ENCODE data around the gene SIDT2. TPM values are rescaled to one million over a fixed set of nuclear protein-coding genes. Genes with fewer than 3 reads are reported as not detected.

The SIDT2 gene
- total RNA-seq, 2 donors from 2014 or later = 39.3 to 43.0 TPM

DNA sequence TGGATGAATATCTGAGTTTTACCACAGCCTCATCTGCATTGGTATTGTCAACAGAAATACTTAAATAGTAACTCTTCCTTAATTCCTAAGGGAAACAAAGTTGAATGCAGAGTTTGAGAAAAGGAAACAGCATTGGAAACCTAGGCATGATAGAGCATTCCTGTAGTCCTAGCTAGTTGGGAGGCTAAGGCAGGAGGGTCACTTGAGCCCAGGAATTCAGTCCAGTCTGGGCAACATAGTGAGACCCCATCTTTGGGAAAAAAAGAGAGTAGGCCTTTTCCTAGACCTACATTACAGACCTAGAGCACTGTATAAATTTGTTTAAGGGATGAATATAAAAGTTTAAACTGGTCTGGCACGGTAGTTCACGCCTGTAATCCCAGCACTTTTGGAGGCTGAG, 21.0 kb upstream of the SIDT2 start:
- Mint-ChIP-seq H3K36me3 (ENCODE audit: low read depth) (peaks cover 76% of the 10 kb centered on the region), H3K4me3 (no peak overlapping the region), H3K9me3 (no peaks in the 10 kb centered on the region), H3K27ac (no peak overlapping the region), H3K4me1 (peaks cover 8% of the 10 kb centered on the region), H3K27me3 (ENCODE audit: insufficient read depth) (no peaks in the 10 kb centered on the region)
- Histone ChIP-seq H3K4me1 (ENCODE audit: control insufficient read depth, insufficient read depth, low read length) (no peaks in the 10 kb centered on the region), H3K36me3 (ENCODE audit: control insufficient read depth, insufficient read depth, low read length) (peaks cover 80% of the 10 kb centered on the region), H3K9ac (ENCODE audit: extremely low read depth, low read length, poor library complexity, severe bottlenecking) (no peak overlapping the region), H3K27me3 (ENCODE audit: control insufficient read depth, insufficient read depth, low read length, poor library complexity, severe bottlenecking) (no peaks in the 10 kb centered on the region), H3K4me3 (ENCODE audit: low read length) (no peak overlapping the region), H3K27ac (ENCODE audit: low read depth, low read length) (no peak overlapping the region), H3K9me3 (ENCODE audit: control insufficient read depth, low read length) (no peaks in the 10 kb centered on the region)
- 89% methylated on average over 2 of the region's 2 CpGs; no CpG with 5 or more reads in 1 of the 2 experiments for WGBS, 2 experiments (ENCODE audit: insufficient coverage in 1 of 2, insufficient read length in 1 of 2)
- TF ChIP-seq, protein P1, sequence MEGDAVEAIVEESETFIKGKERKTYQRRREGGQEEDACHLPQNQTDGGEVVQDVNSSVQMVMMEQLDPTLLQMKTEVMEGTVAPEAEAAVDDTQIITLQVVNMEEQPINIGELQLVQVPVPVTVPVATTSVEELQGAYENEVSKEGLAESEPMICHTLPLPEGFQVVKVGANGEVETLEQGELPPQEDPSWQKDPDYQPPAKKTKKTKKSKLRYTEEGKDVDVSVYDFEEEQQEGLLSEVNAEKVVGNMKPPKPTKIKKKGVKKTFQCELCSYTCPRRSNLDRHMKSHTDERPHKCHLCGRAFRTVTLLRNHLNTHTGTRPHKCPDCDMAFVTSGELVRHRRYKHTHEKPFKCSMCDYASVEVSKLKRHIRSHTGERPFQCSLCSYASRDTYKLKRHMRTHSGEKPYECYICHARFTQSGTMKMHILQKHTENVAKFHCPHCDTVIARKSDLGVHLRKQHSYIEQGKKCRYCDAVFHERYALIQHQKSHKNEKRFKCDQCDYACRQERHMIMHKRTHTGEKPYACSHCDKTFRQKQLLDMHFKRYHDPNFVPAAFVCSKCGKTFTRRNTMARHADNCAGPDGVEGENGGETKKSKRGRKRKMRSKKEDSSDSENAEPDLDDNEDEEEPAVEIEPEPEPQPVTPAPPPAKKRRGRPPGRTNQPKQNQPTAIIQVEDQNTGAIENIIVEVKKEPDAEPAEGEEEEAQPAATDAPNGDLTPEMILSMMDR (conservative IDR thresholded peaks at IDR 0.05) = no peak
- no peak for DNase-seq

DNA sequence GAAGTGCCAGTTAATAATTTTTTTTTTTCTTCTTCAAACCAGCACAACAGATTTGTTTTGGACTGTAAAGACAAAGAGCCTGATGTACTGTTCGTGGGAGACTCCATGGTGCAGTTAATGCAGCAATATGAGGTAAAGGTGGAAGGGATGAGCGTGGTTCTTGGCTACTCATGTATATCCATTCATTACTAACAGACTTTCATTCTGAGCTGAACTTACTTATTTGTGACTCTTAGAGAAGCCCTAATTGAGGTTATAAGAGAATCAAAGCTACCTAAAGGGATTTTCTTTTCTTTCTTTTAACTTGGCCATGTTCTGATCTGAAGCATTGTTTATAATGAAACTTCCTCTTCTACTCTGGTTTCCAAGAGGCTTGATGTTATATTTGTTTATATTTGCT, 18.7 kb upstream of the SIDT2 start:
- no peaks in the 10 kb centered on the region for H3K27me3 ChIP-seq (ENCODE audit: control insufficient read depth, insufficient read depth, low read length, poor library complexity, severe bottlenecking)
- H3K4me3 Mint-ChIP-seq = no peak overlapping the region
- H3K27ac ChIP-seq (ENCODE audit: low read depth, low read length) = no peak overlapping the region
- no peaks in the 10 kb centered on the region for H3K9me3 ChIP-seq (ENCODE audit: control insufficient read depth, low read length)
- TF ChIP-seq, protein P1 (conservative IDR thresholded peaks at IDR 0.05) = no peak
- no peaks in the 10 kb centered on the region for H3K4me1 ChIP-seq (ENCODE audit: control insufficient read depth, insufficient read depth, low read length)
- no peak overlapping the region for H3K27ac Mint-ChIP-seq
- peaks cover 8% of the 10 kb centered on the region for H3K4me1 Mint-ChIP-seq
- H3K9ac ChIP-seq (ENCODE audit: extremely low read depth, low read length, poor library complexity, severe bottlenecking) = no peak overlapping the region
- no peak overlapping the region for H3K4me3 ChIP-seq (ENCODE audit: low read length)
- H3K36me3 Mint-ChIP-seq (ENCODE audit: low read depth) = peaks cover 78% of the 10 kb centered on the region
- peaks cover 81% of the 10 kb centered on the region for H3K36me3 ChIP-seq (ENCODE audit: control insufficient read depth, insufficient read depth, low read length)
- no peaks in the 10 kb centered on the region for H3K9me3 Mint-ChIP-seq
- no peaks in the 10 kb centered on the region for H3K27me3 Mint-ChIP-seq (ENCODE audit: insufficient read depth)
- WGBS, 2 experiments (ENCODE audit: insufficient coverage in 1 of 2, insufficient read length in 1 of 2) = 89% methylated on average over 1 of the region's 2 CpGs; no CpG with 5 or more reads in 1 of the 2 experiments
- no peak for DNase-seq

DNA sequence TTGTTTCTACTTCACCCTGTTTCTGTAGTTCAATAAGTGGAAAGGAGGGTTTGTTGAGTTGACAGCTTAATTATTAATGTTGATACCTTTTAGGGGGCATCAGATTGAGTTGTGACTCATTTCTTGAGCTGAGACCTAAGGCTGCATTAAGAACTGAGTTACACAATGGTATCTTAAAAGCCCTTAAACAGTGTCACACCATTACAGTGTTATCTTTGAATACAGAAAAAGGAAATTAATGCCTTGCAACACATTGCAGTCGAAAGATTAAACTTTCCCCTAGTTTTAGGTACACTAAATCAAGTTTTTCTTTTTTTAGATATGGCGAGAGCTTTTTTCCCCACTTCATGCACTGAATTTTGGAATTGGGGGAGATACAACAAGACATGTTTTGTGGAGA, 17.7 kb upstream of the SIDT2 start:
- no peak overlapping the region for H3K4me3 ChIP-seq (ENCODE audit: low read length)
- Mint-ChIP-seq H3K27ac (no peak overlapping the region), H3K27me3 (ENCODE audit: insufficient read depth) (no peaks in the 10 kb centered on the region), H3K9me3 (no peaks in the 10 kb centered on the region), H3K4me3 (no peak overlapping the region), H3K4me1 (peaks cover 8% of the 10 kb centered on the region), H3K36me3 (ENCODE audit: low read depth) (peaks cover 79% of the 10 kb centered on the region)
- DNase-seq = no peak
- no peaks in the 10 kb centered on the region for H3K27me3 ChIP-seq (ENCODE audit: control insufficient read depth, insufficient read depth, low read length, poor library complexity, severe bottlenecking)
- no peak overlapping the region for H3K9ac ChIP-seq (ENCODE audit: extremely low read depth, low read length, poor library complexity, severe bottlenecking)
- no peaks in the 10 kb centered on the region for H3K9me3 ChIP-seq (ENCODE audit: control insufficient read depth, low read length)
- WGBS, 2 experiments (ENCODE audit: insufficient coverage in 1 of 2, insufficient read length in 1 of 2) = 80 to 94% methylated on average over 2 of the region's 2 CpGs
- no peaks in the 10 kb centered on the region for H3K4me1 ChIP-seq (ENCODE audit: control insufficient read depth, insufficient read depth, low read length)
- no peak overlapping the region for H3K27ac ChIP-seq (ENCODE audit: low read depth, low read length)
- peaks cover 78% of the 10 kb centered on the region for H3K36me3 ChIP-seq (ENCODE audit: control insufficient read depth, insufficient read depth, low read length)
- TF ChIP-seq, protein P1 (conservative IDR thresholded peaks at IDR 0.05) = no peak
